Measurements from ENCODE around the gene CNTNAP5. TPM values are rescaled to one million over a fixed set of nuclear protein-coding genes. Genes with fewer than 3 reads are reported as not detected.

The CNTNAP5 gene
- total RNA-seq, 4 donors from 2014 or later: not detected

DNA sequence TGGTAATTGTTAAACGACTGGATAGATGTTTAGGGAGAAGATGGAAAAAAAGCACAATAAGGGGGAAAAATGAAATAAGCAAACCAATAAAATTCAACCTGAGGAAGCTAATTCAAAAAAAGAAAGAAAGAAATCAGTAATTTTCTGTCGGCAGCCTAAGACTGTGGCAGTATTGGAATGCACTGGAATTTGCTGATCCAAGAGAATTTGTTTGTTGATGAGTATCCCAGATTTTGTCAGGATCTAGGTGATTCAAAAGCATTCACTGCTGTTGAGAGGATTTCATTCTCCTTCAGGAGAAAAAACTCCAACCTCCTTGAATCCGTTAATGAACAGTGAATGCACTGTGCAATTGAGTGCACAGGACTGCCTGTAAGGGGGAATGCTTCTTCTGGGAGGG lies 546.7 kb downstream of the CNTNAP5 start:
- no peaks in the 10 kb centered on the region for H3K36me3 ChIP-seq
- H3K4me3 ChIP-seq: no peak overlapping the region
- no peak overlapping the region for H3K27ac ChIP-seq
- no peaks in the 10 kb centered on the region for H3K4me1 ChIP-seq
- no peaks in the 10 kb centered on the region for H3K27me3 ChIP-seq
- DNase-seq (ENCODE audit: low spot score in 2 of 2): no peak
- no peaks in the 10 kb centered on the region for H3K9me3 ChIP-seq
- 78% methylated on average over 3 of the region's 3 CpGs for WGBS
- TF ChIP-seq POLR2AphosphoS5 (IDR thresholded peaks at IDR 0.05) (no peak), EP300 (IDR thresholded peaks at IDR 0.05) (no peak), POLR2A (IDR thresholded peaks at IDR 0.05) (no peak)
- TF ChIP-seq, protein P1, sequence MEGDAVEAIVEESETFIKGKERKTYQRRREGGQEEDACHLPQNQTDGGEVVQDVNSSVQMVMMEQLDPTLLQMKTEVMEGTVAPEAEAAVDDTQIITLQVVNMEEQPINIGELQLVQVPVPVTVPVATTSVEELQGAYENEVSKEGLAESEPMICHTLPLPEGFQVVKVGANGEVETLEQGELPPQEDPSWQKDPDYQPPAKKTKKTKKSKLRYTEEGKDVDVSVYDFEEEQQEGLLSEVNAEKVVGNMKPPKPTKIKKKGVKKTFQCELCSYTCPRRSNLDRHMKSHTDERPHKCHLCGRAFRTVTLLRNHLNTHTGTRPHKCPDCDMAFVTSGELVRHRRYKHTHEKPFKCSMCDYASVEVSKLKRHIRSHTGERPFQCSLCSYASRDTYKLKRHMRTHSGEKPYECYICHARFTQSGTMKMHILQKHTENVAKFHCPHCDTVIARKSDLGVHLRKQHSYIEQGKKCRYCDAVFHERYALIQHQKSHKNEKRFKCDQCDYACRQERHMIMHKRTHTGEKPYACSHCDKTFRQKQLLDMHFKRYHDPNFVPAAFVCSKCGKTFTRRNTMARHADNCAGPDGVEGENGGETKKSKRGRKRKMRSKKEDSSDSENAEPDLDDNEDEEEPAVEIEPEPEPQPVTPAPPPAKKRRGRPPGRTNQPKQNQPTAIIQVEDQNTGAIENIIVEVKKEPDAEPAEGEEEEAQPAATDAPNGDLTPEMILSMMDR (IDR thresholded peaks at IDR 0.05): no peak

DNA sequence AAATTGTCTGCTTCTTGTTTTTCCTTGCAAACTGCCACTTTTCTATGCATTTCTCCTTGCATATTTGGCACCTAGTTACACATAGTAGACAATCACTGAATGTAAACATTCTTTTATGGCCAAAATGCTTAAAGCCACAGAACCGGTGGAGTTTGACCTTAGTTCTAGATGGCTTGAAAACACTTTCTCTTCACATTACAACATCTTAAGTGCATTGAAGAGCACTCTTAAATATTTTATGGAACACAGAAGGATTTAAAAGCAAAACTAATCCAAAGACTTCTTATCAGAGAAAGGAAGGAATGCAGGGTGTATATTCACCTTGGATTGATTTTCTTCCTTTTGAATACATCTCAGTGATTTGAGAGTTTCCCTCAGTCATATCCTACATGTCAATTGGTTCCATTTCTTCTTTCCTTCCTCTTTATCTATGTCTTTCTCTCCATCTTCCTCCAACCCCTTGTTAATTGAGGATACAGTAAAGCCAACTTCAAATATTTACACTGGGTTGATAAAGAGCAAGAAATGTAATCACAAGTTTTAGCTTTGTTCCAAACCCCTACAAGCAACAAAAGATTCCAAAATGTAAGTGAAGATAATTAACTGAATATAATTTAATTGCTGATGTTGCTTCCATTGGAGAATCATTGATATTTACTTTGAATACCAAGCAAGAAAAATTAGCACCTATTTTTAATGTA lies 548.0 kb downstream of the CNTNAP5 start:
- no peaks in the 10 kb centered on the region for H3K27me3 ChIP-seq
- H3K4me1 ChIP-seq: no peaks in the 10 kb centered on the region
- H3K27ac ChIP-seq: no peak overlapping the region
- DNase-seq (ENCODE audit: low spot score in 2 of 2): no peak
- H3K36me3 ChIP-seq: no peaks in the 10 kb centered on the region
- no peak overlapping the region for H3K4me3 ChIP-seq
- TF ChIP-seq POLR2A (IDR thresholded peaks at IDR 0.05) (no peak), POLR2AphosphoS5 (IDR thresholded peaks at IDR 0.05) (no peak), EP300 (IDR thresholded peaks at IDR 0.05) (no peak)
- TF ChIP-seq, protein P1 (IDR thresholded peaks at IDR 0.05): no peak
- H3K9me3 ChIP-seq: no peaks in the 10 kb centered on the region
- WGBS: 68% methylated on average over 1 of the region's 1 CpG

DNA sequence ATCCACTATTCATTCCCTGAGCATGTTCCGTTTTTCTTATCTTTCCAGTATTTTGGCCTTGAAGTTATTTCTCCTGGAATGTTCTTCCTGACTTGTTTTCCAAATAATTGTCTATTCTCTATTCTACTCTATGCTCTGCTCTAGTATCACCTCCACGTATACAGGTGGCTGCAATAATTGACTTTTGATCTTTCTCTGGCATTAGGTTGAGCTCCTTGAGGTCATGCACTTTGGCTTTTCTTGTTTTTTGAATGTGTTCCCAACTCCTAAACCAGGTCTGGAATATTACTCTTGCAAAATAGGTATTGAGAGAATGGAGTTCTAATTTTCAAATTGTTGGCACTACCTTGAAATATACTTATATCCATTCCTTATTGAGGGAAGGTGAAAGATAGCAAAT lies 550.4 kb downstream of the CNTNAP5 start:
- TF ChIP-seq POLR2AphosphoS5 (IDR thresholded peaks at IDR 0.05) (no peak), EP300 (IDR thresholded peaks at IDR 0.05) (no peak), POLR2A (IDR thresholded peaks at IDR 0.05) (no peak)
- TF ChIP-seq, protein P1 (IDR thresholded peaks at IDR 0.05): no peak
- H3K27ac ChIP-seq: no peak overlapping the region
- H3K36me3 ChIP-seq: no peaks in the 10 kb centered on the region
- H3K4me3 ChIP-seq: no peak overlapping the region
- H3K9me3 ChIP-seq: no peaks in the 10 kb centered on the region
- DNase-seq (ENCODE audit: low spot score in 2 of 2): no peak
- H3K27me3 ChIP-seq: no peaks in the 10 kb centered on the region
- WGBS: 83% methylated on average over 2 of the region's 2 CpGs
- H3K4me1 ChIP-seq: no peaks in the 10 kb centered on the region

DNA sequence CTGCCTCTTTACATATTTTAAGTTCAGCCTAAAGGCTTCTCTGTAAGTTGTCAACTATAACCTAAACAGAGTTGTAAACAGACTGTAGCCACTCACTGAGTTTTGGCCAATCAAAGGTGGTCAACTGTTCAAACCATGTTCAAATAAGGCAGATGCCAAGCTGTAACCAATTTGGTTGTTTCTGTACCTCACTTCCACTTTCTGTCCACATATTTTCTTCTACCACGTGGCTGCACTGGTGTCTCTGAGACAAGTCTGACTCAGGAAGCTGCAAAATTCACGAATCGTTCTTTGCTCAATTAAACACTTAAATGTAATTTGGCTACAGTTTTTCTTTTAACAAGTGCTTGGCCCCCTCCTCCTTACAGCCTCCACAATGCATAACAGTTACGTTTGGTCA lies 555.2 kb downstream of the CNTNAP5 start:
- no peaks in the 10 kb centered on the region for H3K27me3 ChIP-seq
- no peaks in the 10 kb centered on the region for H3K4me1 ChIP-seq
- no peak for DNase-seq (ENCODE audit: low spot score in 2 of 2)
- no peak overlapping the region for H3K27ac ChIP-seq
- no peak overlapping the region for H3K4me3 ChIP-seq
- H3K36me3 ChIP-seq: no peaks in the 10 kb centered on the region
- H3K9me3 ChIP-seq: no peaks in the 10 kb centered on the region
- 48% methylated on average over 4 of the region's 4 CpGs for WGBS
- TF ChIP-seq POLR2A (IDR thresholded peaks at IDR 0.05): no peak
- no peak for TF ChIP-seq POLR2AphosphoS5 (IDR thresholded peaks at IDR 0.05)
- no peak for TF ChIP-seq EP300 (IDR thresholded peaks at IDR 0.05)
- TF ChIP-seq, protein P1 (IDR thresholded peaks at IDR 0.05): no peak

DNA sequence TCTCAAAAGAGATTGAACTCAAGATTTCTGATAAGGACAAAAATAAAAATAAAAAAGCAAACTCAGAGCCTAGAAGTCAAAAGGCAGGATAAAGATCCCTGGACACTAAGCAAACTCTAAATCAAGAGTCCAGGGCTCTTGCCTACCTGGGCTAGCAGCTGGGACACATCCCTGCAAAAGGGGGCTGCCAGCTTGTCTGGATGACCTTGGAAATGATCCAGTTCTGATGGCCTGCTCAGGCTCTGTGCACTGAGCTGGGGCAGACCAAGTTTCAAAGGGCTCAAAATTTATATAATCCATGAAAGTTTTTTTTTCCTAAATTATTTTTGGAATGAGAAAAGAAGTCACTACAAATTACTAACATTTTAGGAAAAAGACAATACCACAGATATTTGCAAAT lies 557.3 kb downstream of the CNTNAP5 start:
- Histone ChIP-seq H3K9me3 (no peaks in the 10 kb centered on the region), H3K4me3 (no peak overlapping the region), H3K27me3 (no peaks in the 10 kb centered on the region), H3K27ac (no peak overlapping the region), H3K4me1 (no peaks in the 10 kb centered on the region), H3K36me3 (no peaks in the 10 kb centered on the region)
- no peak for DNase-seq (ENCODE audit: low spot score in 2 of 2)
- TF ChIP-seq, protein P1 (IDR thresholded peaks at IDR 0.05): no peak
- TF ChIP-seq POLR2AphosphoS5 (IDR thresholded peaks at IDR 0.05): no peak
- no peak for TF ChIP-seq POLR2A (IDR thresholded peaks at IDR 0.05)
- TF ChIP-seq EP300 (IDR thresholded peaks at IDR 0.05): no peak
